ENCODE data around the gene SAXO1. TPM values are rescaled to one million over a fixed set of nuclear protein-coding genes. Genes with fewer than 3 reads are reported as not detected.

Gene SAXO1
- total RNA-seq, 1 donor from 2014 or later: 0.03 TPM

GRCh38 chr9:18989097-18989496 is 43.9 kb downstream of the SAXO1 start:
- Histone ChIP-seq H3K36me3 (no peaks in the 10 kb centered on the region), H3K27me3 (ENCODE audit: low read depth) (no peaks in the 10 kb centered on the region), H3K4me1 (no peaks in the 10 kb centered on the region), H3K27ac (replicated peaks) (no peak overlapping the region), H3K4me3 (no peak overlapping the region), H3K9me3 (replicated peaks) (peaks cover 4% of the 10 kb centered on the region)
- no peak for DNase-seq
- intact Hi-C loops (cut with micrococcal nuclease): no loop called here
- TF ChIP-seq, protein P1, sequence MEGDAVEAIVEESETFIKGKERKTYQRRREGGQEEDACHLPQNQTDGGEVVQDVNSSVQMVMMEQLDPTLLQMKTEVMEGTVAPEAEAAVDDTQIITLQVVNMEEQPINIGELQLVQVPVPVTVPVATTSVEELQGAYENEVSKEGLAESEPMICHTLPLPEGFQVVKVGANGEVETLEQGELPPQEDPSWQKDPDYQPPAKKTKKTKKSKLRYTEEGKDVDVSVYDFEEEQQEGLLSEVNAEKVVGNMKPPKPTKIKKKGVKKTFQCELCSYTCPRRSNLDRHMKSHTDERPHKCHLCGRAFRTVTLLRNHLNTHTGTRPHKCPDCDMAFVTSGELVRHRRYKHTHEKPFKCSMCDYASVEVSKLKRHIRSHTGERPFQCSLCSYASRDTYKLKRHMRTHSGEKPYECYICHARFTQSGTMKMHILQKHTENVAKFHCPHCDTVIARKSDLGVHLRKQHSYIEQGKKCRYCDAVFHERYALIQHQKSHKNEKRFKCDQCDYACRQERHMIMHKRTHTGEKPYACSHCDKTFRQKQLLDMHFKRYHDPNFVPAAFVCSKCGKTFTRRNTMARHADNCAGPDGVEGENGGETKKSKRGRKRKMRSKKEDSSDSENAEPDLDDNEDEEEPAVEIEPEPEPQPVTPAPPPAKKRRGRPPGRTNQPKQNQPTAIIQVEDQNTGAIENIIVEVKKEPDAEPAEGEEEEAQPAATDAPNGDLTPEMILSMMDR (IDR thresholded peaks at IDR 0.05; ENCODE audit: borderline replicate concordance): no peak

DNA sequence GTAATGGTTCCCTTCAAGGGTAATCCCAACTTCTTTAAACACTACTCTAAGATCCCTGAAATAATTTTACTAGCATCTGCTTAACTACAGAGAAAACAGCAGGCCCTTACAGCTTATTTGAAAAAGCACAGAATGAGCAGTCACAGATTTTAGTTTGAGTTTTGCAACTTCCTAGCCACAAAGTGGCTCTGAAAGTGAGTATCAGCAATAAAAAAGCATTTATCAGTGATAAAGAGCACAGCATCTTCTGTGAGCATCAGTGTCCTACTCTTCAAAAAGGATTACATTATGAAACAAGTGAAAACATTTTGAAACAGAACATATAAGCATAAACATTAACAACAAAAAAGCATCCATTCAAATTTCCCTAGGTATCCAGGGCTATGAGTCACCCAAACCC is 45.0 kb downstream of the SAXO1 start:
- H3K4me1 ChIP-seq: no peaks in the 10 kb centered on the region
- H3K9me3 ChIP-seq (replicated peaks): peaks cover 15% of the 10 kb centered on the region
- TF ChIP-seq, protein P1 (IDR thresholded peaks at IDR 0.05; ENCODE audit: borderline replicate concordance): no peak
- H3K4me3 ChIP-seq: no peak overlapping the region
- H3K27ac ChIP-seq (replicated peaks): no peak overlapping the region
- intact Hi-C loops (cut with micrococcal nuclease): no loop called here
- no peaks in the 10 kb centered on the region for H3K27me3 ChIP-seq (ENCODE audit: low read depth)
- no peak for DNase-seq
- no peaks in the 10 kb centered on the region for H3K36me3 ChIP-seq

DNA sequence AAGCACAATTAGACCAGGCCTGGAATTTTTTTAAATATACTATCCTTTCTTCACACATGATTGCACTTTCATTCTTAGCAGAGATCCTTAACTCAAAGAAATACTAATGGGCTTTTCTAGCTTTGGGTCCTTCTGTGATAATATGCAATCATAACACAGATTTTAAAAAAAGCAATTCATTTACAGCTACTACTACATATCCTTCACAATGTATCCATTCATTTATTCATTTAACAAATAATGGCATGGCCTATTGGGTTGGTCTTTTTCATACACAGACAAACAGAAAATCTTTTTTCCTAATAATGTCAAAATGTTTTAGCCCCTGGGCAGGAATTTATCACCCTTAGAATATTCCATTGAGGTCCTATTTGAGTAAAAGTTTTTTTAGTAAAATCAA is 47.0 kb downstream of the SAXO1 start:
- no peak overlapping the region for H3K4me3 ChIP-seq
- peaks cover 17% of the 10 kb centered on the region for H3K9me3 ChIP-seq (replicated peaks)
- H3K27me3 ChIP-seq (ENCODE audit: low read depth): no peaks in the 10 kb centered on the region
- intact Hi-C loops (cut with micrococcal nuclease): no loop called here
- TF ChIP-seq, protein P1 (IDR thresholded peaks at IDR 0.05; ENCODE audit: borderline replicate concordance): no peak
- no peaks in the 10 kb centered on the region for H3K36me3 ChIP-seq
- peaks cover 9% of the 10 kb centered on the region for H3K4me1 ChIP-seq
- no peak overlapping the region for H3K27ac ChIP-seq (replicated peaks)
- no peak for DNase-seq

GRCh38 chr9:18985464-18985951 is 47.5 kb downstream of the SAXO1 start:
- no peak overlapping the region for H3K4me3 ChIP-seq
- H3K27ac ChIP-seq (replicated peaks): no peak overlapping the region
- H3K9me3 ChIP-seq (replicated peaks): peaks cover 17% of the 10 kb centered on the region
- intact Hi-C loops (cut with micrococcal nuclease): no loop called here
- H3K27me3 ChIP-seq (ENCODE audit: low read depth): no peaks in the 10 kb centered on the region
- no peak for DNase-seq
- TF ChIP-seq, protein P1 (IDR thresholded peaks at IDR 0.05; ENCODE audit: borderline replicate concordance): no peak
- peaks cover 13% of the 10 kb centered on the region for H3K4me1 ChIP-seq
- no peaks in the 10 kb centered on the region for H3K36me3 ChIP-seq

- DNase-seq: no peak
- H3K27ac ChIP-seq (replicated peaks): no peak overlapping the region
- TF ChIP-seq, protein P1 (IDR thresholded peaks at IDR 0.05; ENCODE audit: borderline replicate concordance): no peak
- H3K27me3 ChIP-seq (ENCODE audit: low read depth): no peaks in the 10 kb centered on the region
- H3K9me3 ChIP-seq (replicated peaks): peaks cover 17% of the 10 kb centered on the region
- intact Hi-C loops (cut with micrococcal nuclease): no loop called here
- H3K4me1 ChIP-seq: peaks cover 23% of the 10 kb centered on the region
- H3K4me3 ChIP-seq: no peak overlapping the region
- H3K36me3 ChIP-seq: no peaks in the 10 kb centered on the region
These were observed 50.8 kb downstream of the SAXO1 start for GRCh38 chr9:18982262-18982620.
